Brain pericyte (primary cell): ENCODE data around the gene MTHFS.
"Not testable (repeated sequence)": the region's sequence is repeated elsewhere in the genome, so short reads cannot be mapped to it uniquely, and the experiment has no call there.

Experiments used
- DNase-seq: peaks from one replicate; pipeline ENCODE4 v3.0.0-alpha.2; 2012; ENCODE audit warnings: low read depth, low spot score

Gene MTHFS

DNA sequence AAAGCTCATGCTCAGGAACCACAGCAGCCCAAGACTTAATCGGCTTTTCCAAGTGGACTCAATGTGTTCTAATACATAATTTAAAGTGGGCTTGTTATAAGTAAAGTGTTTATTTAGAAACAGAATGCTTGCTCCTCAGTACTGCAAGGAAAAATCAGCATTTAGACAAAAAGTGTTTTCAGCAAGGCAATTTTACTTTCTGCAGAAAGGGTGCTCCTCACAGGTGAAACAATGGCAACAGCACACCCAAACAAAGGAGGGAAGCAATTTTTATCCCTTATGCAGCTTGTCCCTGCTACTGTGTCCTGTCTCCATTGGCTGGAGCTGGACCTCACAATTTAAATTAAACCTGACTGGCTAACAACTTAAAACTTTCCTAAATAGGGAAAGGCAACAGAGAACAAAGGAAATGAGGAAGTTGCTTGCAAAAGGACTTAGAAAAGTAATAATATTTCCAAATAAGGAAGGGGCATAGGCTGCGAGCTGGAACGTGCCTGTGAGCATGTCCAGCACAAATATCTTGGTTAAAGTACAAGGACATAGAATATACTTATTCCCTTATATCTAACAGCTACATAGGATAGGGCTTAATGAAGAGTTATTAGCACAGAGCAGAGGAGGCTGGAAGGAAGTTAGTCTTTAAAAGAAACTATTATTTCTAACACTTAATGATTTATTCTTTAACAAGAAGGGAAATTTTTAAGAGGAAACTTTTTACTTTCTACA lies 19.1 kb upstream of the MTHFS start:
- not testable (repeated sequence) for DNase-seq

DNA sequence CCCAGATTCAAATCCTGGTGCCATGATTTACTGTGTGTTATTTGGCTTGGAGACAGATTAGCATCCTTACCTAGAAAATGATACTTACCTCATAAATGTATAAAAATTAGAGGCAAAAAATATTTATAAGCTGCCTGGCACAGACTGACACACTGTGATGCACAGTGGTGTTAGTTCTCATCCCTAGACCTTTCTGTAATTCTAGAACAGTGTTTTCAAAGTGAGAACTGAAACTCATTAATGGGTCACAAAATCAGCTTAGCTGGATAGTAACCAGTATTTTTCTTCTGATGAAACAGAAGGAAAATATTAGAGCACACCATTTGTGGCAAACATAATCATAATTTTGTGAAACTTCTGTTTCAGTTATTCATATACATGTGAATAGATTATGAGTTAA lies 17.9 kb upstream of the MTHFS start:
- no peak for DNase-seq

DNA sequence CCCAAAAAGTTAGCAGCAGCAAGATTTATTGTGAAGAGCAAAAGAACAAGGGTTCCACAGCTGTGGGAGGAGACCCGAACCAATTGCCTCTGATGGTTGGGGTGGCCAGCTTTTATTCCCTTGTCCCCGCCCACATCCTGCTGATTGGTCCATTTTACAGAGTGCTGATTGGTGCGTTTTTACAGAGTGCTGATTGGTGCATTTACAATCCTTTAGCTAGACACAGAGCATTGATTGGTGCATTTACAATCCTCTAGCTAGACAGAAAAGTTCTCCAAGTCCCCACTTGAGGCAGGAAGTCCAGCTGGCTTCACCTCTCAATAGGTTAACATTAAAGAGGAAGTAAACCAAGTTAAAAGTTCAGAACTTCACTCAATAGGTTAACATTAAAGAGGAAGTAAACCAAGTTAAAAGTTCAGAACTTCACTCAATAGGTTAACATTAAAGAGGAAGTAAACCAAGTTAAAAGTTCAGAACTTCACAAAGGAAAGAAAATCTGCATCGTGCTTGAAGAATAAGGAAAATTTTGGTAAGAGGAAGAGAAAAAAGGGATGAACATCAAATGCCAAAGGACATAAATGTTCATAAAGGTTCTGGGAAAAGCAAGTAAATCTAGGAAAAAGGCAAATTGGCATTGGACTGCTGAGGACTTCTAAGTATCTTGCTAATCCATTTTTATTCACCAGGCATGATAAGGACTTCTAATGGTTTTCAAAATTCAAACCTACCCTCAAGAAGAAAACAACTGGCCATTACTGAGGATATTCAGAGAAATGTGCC lies 12.9 kb upstream of the MTHFS start:
- not testable (repeated sequence) for DNase-seq

DNA sequence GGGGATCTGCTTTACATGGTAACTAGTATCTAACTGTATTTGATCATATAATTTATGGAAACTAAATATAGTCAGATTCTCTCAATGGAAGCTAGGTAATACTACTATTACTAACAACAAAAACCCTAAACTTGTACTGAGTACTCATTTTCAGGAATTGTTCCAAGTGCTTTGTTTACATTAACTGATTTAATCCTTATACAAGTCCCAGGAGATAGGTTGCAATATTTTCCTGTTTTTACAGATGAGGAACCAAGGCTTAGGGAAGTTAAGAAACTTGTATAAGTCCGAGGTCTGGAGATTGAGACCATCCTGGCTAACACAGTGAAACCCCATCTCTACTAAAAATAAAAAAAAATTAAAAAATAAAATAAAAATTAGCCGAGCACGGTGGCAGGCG lies 7.5 kb upstream of the MTHFS start:
- no peak for DNase-seq

DNA sequence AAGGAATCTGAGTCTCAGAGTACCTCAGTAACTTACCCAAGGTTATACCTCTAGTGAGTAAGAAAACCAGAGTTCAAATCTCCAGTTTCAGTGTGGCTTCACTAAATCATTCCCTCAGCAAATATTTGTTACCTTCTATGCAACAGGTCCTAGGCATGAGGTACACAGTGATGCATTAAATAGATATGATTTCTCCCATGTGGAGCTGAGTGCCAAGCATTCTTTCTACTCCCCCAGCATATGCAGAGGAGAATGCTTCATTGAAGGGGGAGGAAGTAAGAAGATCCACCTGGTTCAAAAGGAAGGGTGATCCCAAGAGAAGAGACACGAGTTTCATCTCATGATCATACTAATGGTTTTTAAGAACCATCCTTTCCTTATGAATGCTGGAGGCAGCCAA lies 6.8 kb upstream of the MTHFS start:
- DNase-seq: no peak

DNA sequence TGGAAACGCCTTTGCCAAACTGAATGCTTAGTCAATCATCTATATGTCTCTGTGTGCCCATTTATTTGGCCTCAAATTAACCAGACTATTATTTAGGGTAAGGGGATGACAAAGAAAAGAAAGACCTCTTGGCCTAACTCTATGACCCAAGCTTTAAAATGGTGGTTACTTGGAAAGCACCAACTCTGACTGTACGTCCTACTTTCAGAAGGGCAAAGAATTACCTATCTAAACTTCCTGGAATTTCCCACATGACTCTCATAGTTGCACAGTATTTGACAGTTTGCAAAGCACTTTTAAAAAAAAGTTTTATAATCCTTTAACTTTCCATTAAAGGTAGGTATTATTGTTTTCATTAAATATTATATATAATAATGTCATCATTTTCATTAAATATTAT lies 6.3 kb upstream of the MTHFS start:
- no peak for DNase-seq

DNA sequence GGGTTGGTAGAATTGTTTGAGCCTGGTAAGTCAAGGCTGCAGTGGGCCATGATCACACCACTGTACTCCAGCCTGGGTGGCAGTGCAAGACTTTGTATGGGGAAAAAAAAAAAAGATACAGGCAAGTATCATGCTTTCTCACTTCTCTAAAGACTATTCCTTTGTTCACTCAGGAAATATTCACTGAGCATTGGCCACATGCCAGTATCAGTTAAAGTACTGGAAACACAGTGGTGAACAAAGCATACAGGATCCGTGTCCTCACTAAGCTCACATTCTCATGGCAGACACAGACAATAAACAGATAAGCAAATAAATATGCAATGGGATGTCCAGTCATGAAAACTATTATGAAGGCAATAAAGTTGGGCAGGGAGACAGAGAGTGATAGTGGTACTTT lies 5.1 kb upstream of the MTHFS start:
- DNase-seq: no peak

DNA sequence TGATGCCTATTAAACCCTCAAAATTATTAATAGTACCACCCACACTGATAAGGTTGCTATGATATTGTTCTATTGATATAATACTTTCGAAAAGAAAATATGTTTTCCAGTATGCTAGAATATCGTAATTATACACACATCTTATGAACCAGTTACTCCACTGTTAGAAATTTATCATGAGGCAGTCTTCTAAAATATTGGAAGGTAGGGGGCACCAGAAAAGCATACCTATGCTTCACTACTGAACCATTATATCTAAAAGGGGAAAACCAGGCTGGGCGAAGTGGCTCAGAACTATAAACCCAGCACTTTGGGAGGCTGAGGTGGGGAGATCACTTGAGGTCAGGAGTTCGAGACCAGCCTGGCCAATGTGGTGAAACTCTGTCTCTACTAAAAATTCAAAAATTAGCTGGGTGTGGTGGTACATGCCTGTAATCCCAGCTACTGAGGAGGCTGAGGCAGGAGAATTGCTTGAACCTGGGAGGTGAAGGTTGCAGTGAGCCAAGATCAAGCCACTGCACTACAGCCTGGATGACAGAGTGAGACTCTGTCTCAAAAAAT lies 4.1 kb upstream of the MTHFS start:
- not testable (repeated sequence) for DNase-seq

DNA sequence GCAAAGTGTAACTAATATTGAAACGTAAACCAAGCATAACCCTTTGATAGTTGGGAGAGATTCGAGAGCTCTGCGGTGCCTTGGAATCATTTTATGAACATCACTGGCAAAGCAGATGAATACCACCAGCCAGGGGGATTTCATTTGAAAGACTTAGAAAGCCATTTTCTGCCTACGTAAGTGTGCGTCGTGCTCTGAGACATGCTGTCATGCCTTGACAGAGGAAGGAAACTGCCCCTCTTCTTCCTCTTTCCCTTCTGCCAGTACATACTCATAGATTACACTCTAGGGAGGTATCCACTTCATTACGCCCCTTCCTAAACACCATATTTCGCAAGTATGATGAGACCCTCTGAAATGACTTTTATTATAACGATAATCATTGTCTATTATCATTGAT lies 3.3 kb upstream of the MTHFS start:
- DNase-seq: no peak

DNA sequence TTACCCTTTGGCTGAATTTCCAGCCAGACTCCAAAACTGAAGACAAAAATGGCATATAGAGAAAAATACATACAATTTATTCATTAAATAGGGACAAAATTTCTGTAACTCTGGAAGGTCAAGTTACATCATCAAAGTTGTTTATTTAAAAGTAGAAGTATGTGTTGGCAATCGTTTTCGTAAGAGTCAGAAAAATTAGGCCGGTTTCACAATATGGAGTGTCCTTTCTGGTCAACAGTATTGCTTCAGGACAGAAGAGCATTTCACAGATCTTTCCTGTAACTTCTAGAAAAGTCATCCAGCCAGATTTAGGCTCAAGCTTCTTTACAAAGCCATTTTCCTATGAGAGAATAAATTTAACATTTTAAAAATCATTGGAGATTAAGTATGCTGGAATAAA lies 2.0 kb upstream of the MTHFS start:
- DNase-seq: not testable (repeated sequence)

DNA sequence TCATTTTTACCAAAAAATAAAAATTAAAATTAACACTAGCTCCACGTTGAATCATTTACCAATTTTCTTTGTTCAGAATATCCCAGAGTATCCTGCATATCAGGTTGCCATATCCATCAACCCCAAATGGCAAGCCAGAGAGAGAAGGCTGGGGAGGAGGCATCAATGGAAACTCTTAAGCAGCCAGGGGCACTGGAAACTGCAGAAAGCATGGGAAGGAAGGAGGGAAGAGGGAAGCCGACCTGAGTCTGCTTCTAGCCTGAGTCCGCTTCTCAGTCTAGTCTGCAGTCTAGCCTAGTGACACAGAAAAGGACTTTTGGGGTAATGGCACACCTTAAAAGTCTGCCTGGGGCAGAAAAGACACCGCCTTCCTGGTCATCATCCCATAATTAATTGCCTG lies 1.6 kb upstream of the MTHFS start:
- no peak for DNase-seq

DNA sequence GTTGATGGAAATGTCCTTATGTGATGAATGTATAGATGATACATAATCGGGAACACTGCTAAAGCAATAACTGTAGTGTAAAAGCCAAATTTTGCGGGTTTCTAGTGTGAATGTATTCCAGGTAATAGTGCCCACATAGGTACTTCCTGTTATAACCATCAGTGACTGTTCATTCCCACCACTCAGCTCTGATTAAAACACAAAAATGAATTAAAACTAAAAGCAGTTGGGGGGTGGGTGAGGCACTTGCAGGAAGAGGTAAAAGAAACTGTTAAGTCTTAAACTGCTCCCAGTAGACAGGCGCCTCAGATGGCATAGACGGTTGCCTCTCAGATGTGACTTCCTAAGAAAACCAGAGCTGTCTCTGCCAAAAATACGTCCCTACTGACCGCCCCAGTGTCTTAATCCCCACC lies 893 bp upstream of the MTHFS start:
- DNase-seq: no peak

DNA sequence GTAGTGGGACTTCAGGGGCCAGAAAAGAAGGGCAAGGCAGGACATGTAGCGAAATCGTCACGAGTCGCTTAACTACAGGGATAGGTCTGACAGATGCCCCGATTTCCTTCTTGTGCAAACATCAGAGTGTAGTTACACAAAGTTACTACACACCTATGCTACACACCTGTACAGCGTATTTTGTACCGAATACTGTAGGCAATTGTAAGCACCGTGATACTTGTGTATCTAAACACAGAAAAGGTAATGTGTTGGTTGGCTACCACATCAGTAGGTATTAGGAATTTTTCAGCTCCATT lies 515 bp upstream of the MTHFS start:
- DNase-seq: no peak

DNA sequence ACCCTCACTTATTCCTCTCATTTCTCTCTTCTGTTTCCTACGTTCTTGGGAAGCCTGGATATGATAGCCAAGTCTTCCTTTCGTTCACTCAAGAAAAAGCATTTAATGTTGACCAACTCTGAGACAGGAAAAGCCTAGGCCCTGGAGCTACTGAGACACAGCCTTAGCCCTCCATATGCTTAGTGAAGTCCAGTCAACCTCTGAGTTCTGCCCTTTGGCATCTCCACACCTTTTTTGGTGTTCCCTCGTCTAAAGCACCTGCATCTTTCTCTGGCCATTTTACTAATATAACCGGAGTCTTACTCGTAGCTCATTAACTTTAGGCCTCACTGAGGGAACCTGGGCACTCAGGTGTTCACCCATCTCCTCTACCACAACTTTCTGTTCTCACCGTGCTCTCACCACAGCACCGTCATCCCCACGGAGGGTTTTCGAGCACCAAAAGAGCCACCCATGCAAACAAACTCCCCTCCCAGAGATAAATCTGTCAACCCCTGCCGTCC lies 632 bp downstream of the MTHFS start:
- DNase-seq: no peak

DNA sequence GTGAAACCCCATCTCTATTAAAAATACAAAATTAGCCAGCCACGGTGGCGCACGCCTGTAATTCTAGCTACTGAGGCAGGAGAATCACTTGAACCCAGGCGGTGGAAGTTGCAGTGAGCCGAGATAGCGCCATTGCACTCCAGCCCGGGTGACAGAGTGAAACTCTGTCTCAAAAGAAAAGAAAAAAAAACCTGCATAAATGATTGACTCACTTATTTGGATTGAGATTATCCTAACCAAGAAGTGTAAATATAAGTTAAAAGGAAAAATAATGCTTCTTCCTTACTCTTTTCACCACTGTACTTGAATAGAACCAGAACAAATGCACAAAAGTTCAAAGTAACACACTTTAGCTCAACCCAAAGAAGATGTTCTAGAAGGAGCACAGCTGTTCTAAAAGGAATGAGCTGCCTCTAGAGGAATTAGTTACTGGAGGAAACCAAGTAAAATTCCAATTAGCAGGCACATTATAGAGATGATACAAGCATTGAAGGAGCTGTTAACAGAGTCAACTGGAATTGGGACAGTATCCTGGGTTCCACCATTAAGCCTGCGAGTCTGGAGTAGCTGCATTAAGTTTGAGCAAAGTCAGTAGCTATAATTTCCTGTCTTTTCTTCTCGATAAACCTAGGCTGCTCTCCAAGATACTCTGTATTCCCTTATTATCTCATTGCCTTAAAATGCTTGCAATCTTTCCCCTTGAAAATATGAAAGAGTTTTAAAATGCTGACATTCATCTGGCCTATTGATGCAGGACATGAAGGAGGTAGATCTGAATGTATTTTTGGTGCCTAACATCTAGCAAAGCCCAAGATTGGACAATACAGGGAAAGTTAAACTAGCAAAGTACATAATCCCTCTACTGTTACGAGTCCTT lies 9.5 kb downstream of the MTHFS start:
- DNase-seq: no peak

DNA sequence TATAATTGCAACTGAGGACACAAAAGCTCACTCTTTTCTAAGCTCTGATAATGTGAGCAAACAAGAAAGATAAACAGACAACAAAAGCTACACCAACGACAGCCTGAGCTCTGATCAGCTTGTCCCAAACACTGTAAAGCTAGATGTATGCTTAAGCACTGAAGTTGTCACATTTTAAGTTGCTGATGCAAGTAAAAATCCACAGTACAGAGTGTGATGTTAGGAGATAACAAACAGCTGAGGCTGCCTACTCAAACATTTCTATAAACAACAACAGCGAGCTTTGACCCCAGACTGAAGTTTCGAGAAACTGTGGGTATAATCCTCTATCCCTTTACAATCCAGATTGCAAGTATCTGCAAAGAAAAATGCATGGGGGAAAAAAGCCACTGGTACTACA lies 10.7 kb downstream of the MTHFS start:
- DNase-seq: no peak

DNA sequence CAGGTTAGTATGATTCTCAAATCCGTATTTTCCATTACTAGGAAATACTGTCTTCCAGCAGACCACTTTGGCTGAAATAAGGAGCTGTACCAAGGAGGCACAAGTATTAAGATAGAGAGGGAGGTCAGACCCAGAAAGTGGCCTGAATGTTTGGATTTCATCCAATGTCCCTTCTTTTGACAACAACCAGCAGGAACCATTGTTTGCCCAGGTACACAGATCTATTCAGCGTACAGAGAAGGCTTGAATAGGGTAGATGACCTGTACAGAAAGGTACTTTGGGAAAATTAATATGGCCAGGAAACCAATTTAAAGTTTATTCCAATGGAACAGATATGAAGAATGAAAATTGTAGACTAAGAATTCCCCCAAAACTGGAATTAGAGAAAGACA lies 12.6 kb downstream of the MTHFS start:
- no peak for DNase-seq

DNA sequence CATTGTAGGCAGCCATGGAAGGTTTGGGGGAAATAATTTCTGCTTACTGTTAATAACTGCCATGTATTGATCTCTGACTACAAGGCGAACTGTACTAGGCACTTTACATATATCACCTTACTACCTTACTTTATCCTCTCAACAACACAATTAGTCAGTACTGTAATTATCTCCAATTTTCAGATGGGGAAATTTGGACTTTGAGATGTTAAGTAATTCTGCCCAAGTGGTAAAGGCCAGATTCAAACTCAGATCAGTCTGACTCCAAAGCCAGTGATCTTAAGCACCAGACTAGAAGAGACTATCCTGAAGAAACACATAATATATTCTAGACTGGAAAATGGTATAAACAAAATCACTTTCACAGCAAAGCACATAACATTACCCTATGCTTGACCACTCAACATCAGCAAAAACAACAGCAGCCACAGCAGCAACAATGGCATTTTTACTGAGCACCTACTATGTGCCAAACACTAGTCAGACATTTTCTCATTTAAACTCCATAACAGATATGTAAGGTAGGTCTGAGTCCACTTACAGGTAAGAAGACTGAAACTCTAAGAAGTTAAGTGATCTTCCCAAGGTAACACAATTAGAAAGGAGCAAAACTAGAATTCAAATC lies 13.1 kb downstream of the MTHFS start:
- DNase-seq: no peak

DNA sequence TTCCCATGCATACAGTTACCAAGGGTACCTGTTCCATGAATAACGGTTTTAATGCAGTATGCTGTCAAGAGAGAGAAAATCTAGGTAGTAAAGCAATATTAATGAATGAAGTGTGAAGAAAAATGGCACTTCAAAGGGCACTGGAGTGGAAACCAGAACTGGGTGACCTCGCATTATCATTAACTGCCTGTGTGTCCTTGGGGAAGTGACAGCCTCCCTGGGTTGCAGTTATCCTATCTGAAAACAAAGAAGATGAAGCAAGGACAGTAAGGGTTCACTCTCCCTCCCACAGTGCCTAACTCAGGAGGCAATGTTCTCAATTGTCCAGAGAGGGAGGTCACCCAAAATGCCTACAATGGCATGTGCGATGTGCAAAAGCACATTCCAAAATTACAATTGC lies 15.1 kb downstream of the MTHFS start:
- DNase-seq: no peak

DNA sequence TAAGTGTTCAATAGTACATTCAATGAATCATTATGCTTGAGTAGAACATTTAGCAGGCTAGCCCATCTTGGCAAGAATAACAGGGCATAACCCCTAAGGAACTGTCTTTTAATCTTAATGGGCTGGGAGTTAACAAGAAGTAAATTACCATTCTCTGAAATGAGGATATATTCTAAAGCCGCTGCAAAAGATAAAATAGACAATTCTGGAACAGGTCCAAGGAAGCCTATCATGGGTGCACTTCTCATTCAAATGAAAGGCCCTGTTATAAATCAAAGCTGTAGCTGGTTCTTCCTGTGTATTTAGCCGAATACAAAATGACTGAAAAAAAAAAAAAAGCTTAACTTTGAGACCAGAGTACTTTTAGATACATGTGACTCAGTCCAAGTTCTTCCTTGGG lies 15.6 kb downstream of the MTHFS start:
- DNase-seq: no peak

DNA sequence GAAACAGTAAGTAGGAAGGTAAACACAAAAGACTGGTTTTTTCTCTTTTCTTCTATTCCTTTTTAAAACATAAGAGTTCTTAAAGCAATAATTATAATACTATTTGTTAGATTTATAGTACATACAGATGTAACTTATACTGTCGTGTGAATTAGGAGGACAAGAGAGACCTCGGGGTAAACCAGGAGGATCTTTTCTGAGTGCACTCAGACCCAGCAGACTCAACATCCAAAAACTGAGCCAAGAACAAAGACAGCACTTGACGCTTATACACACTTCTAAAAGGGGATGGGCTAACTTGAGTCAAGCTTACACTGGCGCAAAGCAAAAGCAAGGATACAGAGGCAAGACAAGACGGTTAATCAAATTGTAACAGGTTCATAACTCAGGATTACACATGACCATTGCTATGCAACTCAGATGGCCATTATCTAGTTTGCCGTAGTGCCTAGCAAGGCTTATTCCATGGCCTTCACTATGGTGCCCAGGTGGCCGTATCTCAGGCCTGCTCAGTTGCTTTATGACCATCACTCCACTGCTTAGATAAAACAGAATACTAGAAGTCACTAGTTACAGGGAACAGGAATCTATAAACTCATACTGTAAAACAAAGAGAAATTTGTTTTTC lies 18.6 kb downstream of the MTHFS start:
- DNase-seq: no peak
